ENCODE data around the gene FAM124B. TPM values are rescaled to one million over a fixed set of nuclear protein-coding genes. Genes with fewer than 3 reads are reported as not detected.

FAM124B gene
- total RNA-seq, 1 experiment from 2014 or later = not detected

GRCh38 chr2:224405841-224406370, 4.0 kb upstream of the FAM124B start:
- H3K4me1 ChIP-seq (ENCODE audit: insufficient read depth, low read length) = no peaks in the 10 kb centered on the region
- no peak overlapping the region for H3K9ac ChIP-seq (ENCODE audit: low read length)
- no peak for DNase-seq
- H3K36me3 ChIP-seq (ENCODE audit: low read depth, low read length) = no peaks in the 10 kb centered on the region
- ChIA-PET CTCF (no interaction called here), POLR2A (ENCODE audit: unreplicated experiment) (no interaction called here)
- H2AFZ ChIP-seq (ENCODE audit: low read length) = no peak overlapping the region
- H3K27me3 ChIP-seq (ENCODE audit: low read length) = no peaks in the 10 kb centered on the region
- H3K27ac ChIP-seq (ENCODE audit: low read length) = no peak overlapping the region
- H3K9me3 ChIP-seq (ENCODE audit: low read length) = no peaks in the 10 kb centered on the region
- H3K9me2 ChIP-seq (replicated peaks; ENCODE audit: low read length) = no peaks in the 10 kb centered on the region
- no peaks in the 10 kb centered on the region for H3F3A ChIP-seq (ENCODE audit: low read length, unreplicated experiment)
- H3K4me3 ChIP-seq (ENCODE audit: low read length) = no peak overlapping the region
- TF ChIP-seq EZH2 (IDR thresholded peaks at IDR 0.05; ENCODE audit: low read length, unreplicated experiment) (no peak), CTCF (conservative IDR thresholded peaks at IDR 0.05; ENCODE audit: low read depth, low read length) (no peak), EZH2phosphoT487 (IDR thresholded peaks at IDR 0.05; ENCODE audit: borderline replicate concordance, low read length) (no peak)
- BruUV-seq (replicated peaks) = no TSS peak
- intact Hi-C loops (cut with micrococcal nuclease) = no loop called here
- no peaks in the 10 kb centered on the region for H4K20me1 ChIP-seq (ENCODE audit: low read length)
- no peak for ATAC-seq
- H3K79me2 ChIP-seq (ENCODE audit: low read length) = no peaks in the 10 kb centered on the region
- no peak overlapping the region for H3K4me2 ChIP-seq (ENCODE audit: low read length)

- Histone ChIP-seq H3K79me2 (ENCODE audit: low read length) (no peaks in the 10 kb centered on the region), H3K27me3 (ENCODE audit: low read length) (no peaks in the 10 kb centered on the region), H3K4me1 (ENCODE audit: insufficient read depth, low read length) (no peaks in the 10 kb centered on the region), H3K9ac (ENCODE audit: low read length) (no peak overlapping the region), H3K4me2 (ENCODE audit: low read length) (no peak overlapping the region), H3K36me3 (ENCODE audit: low read depth, low read length) (no peaks in the 10 kb centered on the region), H3K27ac (ENCODE audit: low read length) (no peak overlapping the region), H2AFZ (ENCODE audit: low read length) (no peak overlapping the region), H3F3A (ENCODE audit: low read length, unreplicated experiment) (no peaks in the 10 kb centered on the region), H3K9me2 (replicated peaks; ENCODE audit: low read length) (no peaks in the 10 kb centered on the region), H3K9me3 (ENCODE audit: low read length) (no peaks in the 10 kb centered on the region), H4K20me1 (ENCODE audit: low read length) (no peaks in the 10 kb centered on the region), H3K4me3 (ENCODE audit: low read length) (no peak overlapping the region)
- DNase-seq (no peak), ATAC-seq (no peak)
- intact Hi-C loops (cut with micrococcal nuclease) = no loop called here
- no peak for TF ChIP-seq EZH2 (IDR thresholded peaks at IDR 0.05; ENCODE audit: low read length, unreplicated experiment)
- no peak for TF ChIP-seq EZH2phosphoT487 (IDR thresholded peaks at IDR 0.05; ENCODE audit: borderline replicate concordance, low read length)
- TF ChIP-seq CTCF (conservative IDR thresholded peaks at IDR 0.05; ENCODE audit: low read depth, low read length) = no peak
- POLR2A ChIA-PET (ENCODE audit: unreplicated experiment) = no interaction called here
- no TSS peak for BruUV-seq (replicated peaks)
- CTCF ChIA-PET = no interaction called here
These were observed 3.5 kb upstream of the FAM124B start for GRCh38 chr2:224405412-224405811.

GRCh38 chr2:224404796-224405195, 2.9 kb upstream of the FAM124B start:
- Histone ChIP-seq H3K4me1 (ENCODE audit: insufficient read depth, low read length) (no peaks in the 10 kb centered on the region), H3K9me2 (replicated peaks; ENCODE audit: low read length) (no peaks in the 10 kb centered on the region), H3F3A (ENCODE audit: low read length, unreplicated experiment) (no peaks in the 10 kb centered on the region), H2AFZ (ENCODE audit: low read length) (no peak overlapping the region), H3K27ac (ENCODE audit: low read length) (no peak overlapping the region), H3K9me3 (ENCODE audit: low read length) (no peaks in the 10 kb centered on the region), H3K4me3 (ENCODE audit: low read length) (no peak overlapping the region), H3K4me2 (ENCODE audit: low read length) (no peak overlapping the region), H3K27me3 (ENCODE audit: low read length) (no peaks in the 10 kb centered on the region), H4K20me1 (ENCODE audit: low read length) (no peaks in the 10 kb centered on the region), H3K36me3 (ENCODE audit: low read depth, low read length) (no peaks in the 10 kb centered on the region), H3K9ac (ENCODE audit: low read length) (no peak overlapping the region), H3K79me2 (ENCODE audit: low read length) (no peaks in the 10 kb centered on the region)
- CTCF ChIA-PET = no interaction called here
- no peak for DNase-seq
- TF ChIP-seq EZH2 (IDR thresholded peaks at IDR 0.05; ENCODE audit: low read length, unreplicated experiment) = no peak
- TF ChIP-seq CTCF (conservative IDR thresholded peaks at IDR 0.05; ENCODE audit: low read depth, low read length) = no peak
- TF ChIP-seq EZH2phosphoT487 (IDR thresholded peaks at IDR 0.05; ENCODE audit: borderline replicate concordance, low read length) = no peak
- ATAC-seq = no peak
- POLR2A ChIA-PET (ENCODE audit: unreplicated experiment) = interaction anchor here (0.6 kb wide), 1 partner anchor 82 kb away, joined by 8 read pairs; no protein-coding TSS in a partner anchor
- intact Hi-C loops (cut with micrococcal nuclease) = no loop called here
- no TSS peak for BruUV-seq (replicated peaks)

All from PC-3 (cell line).